ENCODE measurements around the gene RAB4A. TPM values are rescaled to one million over a fixed set of nuclear protein-coding genes. Genes with fewer than 3 reads are reported as not detected.

Gene RAB4A
- total and polyA plus RNA-seq, 2 of the 13 experiments (the other 11 are each of a cell fraction or from before 2014, with no cell fraction given): 56.0 to 80.1 TPM

DNA sequence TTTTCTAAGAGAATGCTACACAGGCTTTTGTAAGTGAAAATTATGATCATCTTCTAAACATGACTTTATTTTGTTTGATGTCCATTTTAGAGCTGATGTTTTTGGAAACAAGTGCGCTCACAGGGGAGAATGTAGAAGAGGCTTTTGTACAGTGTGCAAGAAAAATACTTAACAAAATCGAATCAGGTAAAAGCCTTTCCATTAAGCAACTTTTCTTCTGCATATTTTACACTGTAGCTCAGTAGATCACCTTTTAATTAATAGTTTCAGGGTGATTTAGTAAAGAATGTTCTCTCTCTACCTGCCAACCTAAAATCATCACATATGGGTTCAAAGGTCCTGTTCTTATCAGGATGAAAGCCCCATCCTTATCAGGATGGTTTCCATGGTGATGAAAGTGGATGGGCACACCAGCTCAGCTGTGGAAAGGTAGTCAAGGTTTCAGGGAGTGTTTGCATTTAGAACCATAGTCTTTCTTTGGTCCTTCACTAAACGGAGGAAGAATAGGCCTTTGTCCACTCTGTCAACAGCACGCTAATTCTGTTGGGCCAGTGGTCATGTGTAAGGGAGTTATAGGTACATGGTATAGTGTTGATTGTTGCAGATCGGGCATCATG, 28.1 kb downstream of the RAB4A start (continued):
- TF ChIP-seq ZNF234 (CRISPR knock-in tag; conservative IDR thresholded peaks at IDR 0.05) (no peak), MAF1 (CRISPR knock-in tag; IDR thresholded peaks at IDR 0.05; ENCODE audit: borderline replicate concordance) (no peak), TGIF2 (CRISPR knock-in tag; IDR thresholded peaks at IDR 0.05) (peak; percentile 78), KLF11 (CRISPR knock-in tag; IDR thresholded peaks at IDR 0.05) (0 out of 2 replicates have a peak, but pooled peaks have one; percentile 50), GATAD2A (CRISPR knock-in tag; IDR thresholded peaks at IDR 0.05) (peak; percentile 91), YEATS2 (CRISPR knock-in tag; IDR thresholded peaks at IDR 0.05; ENCODE audit: borderline replicate concordance) (peak; percentile 51; the same call in 1 of the 2 replicates), GATAD1 (CRISPR knock-in tag; IDR thresholded peaks at IDR 0.05) (peak; percentile 33; the same call in 1 of the 2 replicates), ZNF577 (CRISPR knock-in tag; IDR thresholded peaks at IDR 0.05; ENCODE audit: borderline replicate concordance, low read depth) (no peak), TCF12 (IDR thresholded peaks at IDR 0.05) (no peak), TCF12 (CRISPR knock-in tag; IDR thresholded peaks at IDR 0.05) (no peak), ZNF34 (CRISPR knock-in tag; IDR thresholded peaks at IDR 0.05; ENCODE audit: borderline replicate concordance) (no peak), ZNF333 (CRISPR knock-in tag; IDR thresholded peaks at IDR 0.05; ENCODE audit: borderline replicate concordance) (no peak), MED8 (CRISPR knock-in tag; IDR thresholded peaks at IDR 0.05; ENCODE audit: insufficient replicate concordance) (no peak), RORA (CRISPR knock-in tag; IDR thresholded peaks at IDR 0.05) (no peak), SMARCC2 (IDR thresholded peaks at IDR 0.05) (no peak), ZSCAN25 (CRISPR knock-in tag; IDR thresholded peaks at IDR 0.05) (no peak)
- TF ChIP-seq, protein P1, sequence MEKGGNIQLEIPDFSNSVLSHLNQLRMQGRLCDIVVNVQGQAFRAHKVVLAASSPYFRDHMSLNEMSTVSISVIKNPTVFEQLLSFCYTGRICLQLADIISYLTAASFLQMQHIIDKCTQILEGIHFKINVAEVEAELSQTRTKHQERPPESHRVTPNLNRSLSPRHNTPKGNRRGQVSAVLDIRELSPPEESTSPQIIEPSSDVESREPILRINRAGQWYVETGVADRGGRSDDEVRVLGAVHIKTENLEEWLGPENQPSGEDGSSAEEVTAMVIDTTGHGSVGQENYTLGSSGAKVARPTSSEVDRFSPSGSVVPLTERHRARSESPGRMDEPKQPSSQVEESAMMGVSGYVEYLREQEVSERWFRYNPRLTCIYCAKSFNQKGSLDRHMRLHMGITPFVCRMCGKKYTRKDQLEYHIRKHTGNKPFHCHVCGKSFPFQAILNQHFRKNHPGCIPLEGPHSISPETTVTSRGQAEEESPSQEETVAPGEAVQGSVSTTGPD (CRISPR knock-in tag; IDR thresholded peaks at IDR 0.05): no peak
- TF ChIP-seq, protein P2, sequence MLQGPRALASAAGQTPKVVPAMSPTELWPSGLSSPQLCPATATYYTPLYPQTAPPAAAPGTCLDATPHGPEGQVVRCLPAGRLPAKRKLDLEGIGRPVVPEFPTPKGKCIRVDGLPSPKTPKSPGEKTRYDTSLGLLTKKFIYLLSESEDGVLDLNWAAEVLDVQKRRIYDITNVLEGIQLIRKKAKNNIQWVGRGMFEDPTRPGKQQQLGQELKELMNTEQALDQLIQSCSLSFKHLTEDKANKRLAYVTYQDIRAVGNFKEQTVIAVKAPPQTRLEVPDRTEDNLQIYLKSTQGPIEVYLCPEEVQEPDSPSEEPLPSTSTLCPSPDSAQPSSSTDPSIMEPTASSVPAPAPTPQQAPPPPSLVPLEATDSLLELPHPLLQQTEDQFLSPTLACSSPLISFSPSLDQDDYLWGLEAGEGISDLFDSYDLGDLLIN (CRISPR knock-in tag; IDR thresholded peaks at IDR 0.05; ENCODE audit: borderline replicate concordance): no peak
- TF ChIP-seq, protein P3, sequence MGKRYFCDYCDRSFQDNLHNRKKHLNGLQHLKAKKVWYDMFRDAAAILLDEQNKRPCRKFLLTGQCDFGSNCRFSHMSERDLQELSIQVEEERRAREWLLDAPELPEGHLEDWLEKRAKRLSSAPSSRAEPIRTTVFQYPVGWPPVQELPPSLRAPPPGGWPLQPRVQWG (CRISPR knock-in tag; IDR thresholded peaks at IDR 0.05; ENCODE audit: borderline replicate concordance, low read depth): no peak
- TF ChIP-seq, protein P4, sequence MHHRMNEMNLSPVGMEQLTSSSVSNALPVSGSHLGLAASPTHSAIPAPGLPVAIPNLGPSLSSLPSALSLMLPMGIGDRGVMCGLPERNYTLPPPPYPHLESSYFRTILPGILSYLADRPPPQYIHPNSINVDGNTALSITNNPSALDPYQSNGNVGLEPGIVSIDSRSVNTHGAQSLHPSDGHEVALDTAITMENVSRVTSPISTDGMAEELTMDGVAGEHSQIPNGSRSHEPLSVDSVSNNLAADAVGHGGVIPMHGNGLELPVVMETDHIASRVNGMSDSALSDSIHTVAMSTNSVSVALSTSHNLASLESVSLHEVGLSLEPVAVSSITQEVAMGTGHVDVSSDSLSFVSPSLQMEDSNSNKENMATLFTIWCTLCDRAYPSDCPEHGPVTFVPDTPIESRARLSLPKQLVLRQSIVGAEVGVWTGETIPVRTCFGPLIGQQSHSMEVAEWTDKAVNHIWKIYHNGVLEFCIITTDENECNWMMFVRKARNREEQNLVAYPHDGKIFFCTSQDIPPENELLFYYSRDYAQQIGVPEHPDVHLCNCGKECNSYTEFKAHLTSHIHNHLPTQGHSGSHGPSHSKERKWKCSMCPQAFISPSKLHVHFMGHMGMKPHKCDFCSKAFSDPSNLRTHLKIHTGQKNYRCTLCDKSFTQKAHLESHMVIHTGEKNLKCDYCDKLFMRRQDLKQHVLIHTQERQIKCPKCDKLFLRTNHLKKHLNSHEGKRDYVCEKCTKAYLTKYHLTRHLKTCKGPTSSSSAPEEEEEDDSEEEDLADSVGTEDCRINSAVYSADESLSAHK (CRISPR knock-in tag; IDR thresholded peaks at IDR 0.05; ENCODE audit: borderline replicate concordance): no peak
- TF ChIP-seq, protein P5, sequence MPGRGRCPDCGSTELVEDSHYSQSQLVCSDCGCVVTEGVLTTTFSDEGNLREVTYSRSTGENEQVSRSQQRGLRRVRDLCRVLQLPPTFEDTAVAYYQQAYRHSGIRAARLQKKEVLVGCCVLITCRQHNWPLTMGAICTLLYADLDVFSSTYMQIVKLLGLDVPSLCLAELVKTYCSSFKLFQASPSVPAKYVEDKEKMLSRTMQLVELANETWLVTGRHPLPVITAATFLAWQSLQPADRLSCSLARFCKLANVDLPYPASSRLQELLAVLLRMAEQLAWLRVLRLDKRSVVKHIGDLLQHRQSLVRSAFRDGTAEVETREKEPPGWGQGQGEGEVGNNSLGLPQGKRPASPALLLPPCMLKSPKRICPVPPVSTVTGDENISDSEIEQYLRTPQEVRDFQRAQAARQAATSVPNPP (CRISPR knock-in tag; IDR thresholded peaks at IDR 0.05): no peak; the same call in 1 of the 2 replicates
- TF ChIP-seq, protein P6, sequence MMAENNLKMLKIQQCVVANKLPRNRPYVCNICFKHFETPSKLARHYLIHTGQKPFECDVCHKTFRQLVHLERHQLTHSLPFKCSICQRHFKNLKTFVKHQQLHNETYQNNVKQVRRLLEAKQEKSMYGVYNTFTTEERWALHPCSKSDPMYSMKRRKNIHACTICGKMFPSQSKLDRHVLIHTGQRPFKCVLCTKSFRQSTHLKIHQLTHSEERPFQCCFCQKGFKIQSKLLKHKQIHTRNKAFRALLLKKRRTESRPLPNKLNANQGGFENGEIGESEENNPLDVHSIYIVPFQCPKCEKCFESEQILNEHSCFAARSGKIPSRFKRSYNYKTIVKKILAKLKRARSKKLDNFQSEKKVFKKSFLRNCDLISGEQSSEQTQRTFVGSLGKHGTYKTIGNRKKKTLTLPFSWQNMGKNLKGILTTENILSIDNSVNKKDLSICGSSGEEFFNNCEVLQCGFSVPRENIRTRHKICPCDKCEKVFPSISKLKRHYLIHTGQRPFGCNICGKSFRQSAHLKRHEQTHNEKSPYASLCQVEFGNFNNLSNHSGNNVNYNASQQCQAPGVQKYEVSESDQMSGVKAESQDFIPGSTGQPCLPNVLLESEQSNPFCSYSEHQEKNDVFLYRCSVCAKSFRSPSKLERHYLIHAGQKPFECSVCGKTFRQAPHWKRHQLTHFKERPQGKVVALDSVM (CRISPR knock-in tag; IDR thresholded peaks at IDR 0.05): no peak

Data from HepG2 (cell line).